PC-9 (cell line): Measurements from ENCODE around the gene OPN3. TPM values are rescaled to one million over a fixed set of nuclear protein-coding genes. Genes with fewer than 3 reads are reported as not detected.

Source experiments
- BruUV-seq: library from RNA; stranded (reverse); fragments of 400-500 nt; replicated peaks from 2 replicates; lab custom pipeline; 2021; lab: Mats Ljungman, UMichigan
- CTCF ChIA-PET: fragments of 300-600 bp; sonication (Branson Sonifier 250); formaldehyde crosslinking; loops from one replicate; lab custom pipeline; 2022; ENCODE audit warnings: antibody characterized with exemption; lab: Charles Lee
- POLR2A ChIA-PET: fragments of 300-600 bp; sonication (Branson Sonifier 250); formaldehyde crosslinking; loops from one replicate; lab custom pipeline; 2022; ENCODE audit warnings: antibody characterized with exemption; ENCODE audit not compliant: unreplicated experiment; lab: Charles Lee
- DNase-seq, 2 experiments: peaks; one replicate each; pipeline versions ENCODE4 v3.0.0 to v3.0.0-alpha.2; 2015 to 2022; ENCODE audit warnings: mixed read lengths in 1 of 2
- H2AFZ ChIP-seq: fragments of 200-600 bp; sonication (generic); 2 replicates; pipeline ENCODE4 v1.8.1; 2017; ENCODE audit warnings: antibody characterized with exemption
- H3F3A ChIP-seq: fragments of 200-600 bp; sonication (generic); 2 replicates; pipeline ENCODE4 v1.8.1; 2017; ENCODE audit warnings: antibody characterized with exemption, mild to moderate bottlenecking, low read depth; ENCODE audit not compliant: insufficient read depth
- H3K27ac ChIP-seq: fragments of 200-600 bp; sonication (generic); 2 replicates; pipeline ENCODE4 v1.6.1; 2016; ENCODE audit warnings: mixed run types
- H3K27me3 ChIP-seq: fragments of 200-600 bp; sonication (generic); 2 replicates; pipeline ENCODE4 v1.6.1; 2016; ENCODE audit warnings: low read depth, mixed run types; ENCODE audit not compliant: insufficient read depth
- H3K36me3 ChIP-seq: fragments of 200-600 bp; sonication (generic); 2 replicates; pipeline ENCODE4 v1.6.1; 2016; ENCODE audit warnings: low read depth, mixed run types
- H3K4me1 ChIP-seq: fragments of 200-600 bp; sonication (generic); replicated peaks from 2 replicates; pipeline ENCODE4 v1.6.1; 2016; ENCODE audit warnings: mixed run types; ENCODE audit not compliant: insufficient read depth
- H3K4me2 ChIP-seq: fragments of 200-600 bp; sonication (generic); 2 replicates; pipeline ENCODE4 v1.6.1; 2017; ENCODE audit warnings: mixed run types
- H3K4me3 ChIP-seq: fragments of 200-600 bp; sonication (generic); 2 replicates; pipeline ENCODE4 v1.6.1; 2016; ENCODE audit warnings: mixed run types
- H3K79me2 ChIP-seq: fragments of 200-600 bp; sonication (generic); 2 replicates; pipeline ENCODE4 v1.6.1; 2017; ENCODE audit warnings: low read depth, mixed run types
- H3K9me2 ChIP-seq: fragments of 200-600 bp; sonication (generic); 2 replicates; pipeline ENCODE4 v1.8.1; 2017; ENCODE audit warnings: mild to moderate bottlenecking; ENCODE audit not compliant: insufficient read depth
- H3K9me3 ChIP-seq: fragments of 200-600 bp; sonication (generic); 2 replicates; pipeline ENCODE4 v1.8.1; 2016; ENCODE audit warnings: low read depth; ENCODE audit not compliant: insufficient read depth
- H4K20me1 ChIP-seq: fragments of 200-600 bp; sonication (generic); 2 replicates; pipeline ENCODE4 v1.8.1; 2017; ENCODE audit not compliant: insufficient read depth
- EZH2 ChIP-seq: fragments of 200-600 bp; sonication (generic); IDR thresholded peaks from 2 replicates; pipeline ENCODE4 v1.8.0; 2017; ENCODE audit warnings: antibody characterized with exemption, low read depth
- intact Hi-C: fragments of 100-400 bp; cut with micrococcal nuclease; formaldehyde crosslinking; loops from one replicate; pipeline ENCODE4 v1.10.0; 2022; ENCODE audit not compliant: unreplicated experiment
- total RNA-seq: library from RNA; stranded (reverse); gene quantifications from 2 replicates; pipeline ENCODE4 v1.2.3, GENCODE V29; 2021
- TF ChIP-seq, protein P1 (sequence below): fragments of 200-600 bp; sonication (generic); conservative IDR thresholded peaks from 2 replicates; pipeline ENCODE4 v1.6.1; 2017; ENCODE audit warnings: mixed run types, antibody characterized with exemption, mild to moderate bottlenecking, moderate library complexity

The OPN3 gene
- total RNA-seq, 1 experiment from 2014 or later: 62.7 TPM

DNA sequence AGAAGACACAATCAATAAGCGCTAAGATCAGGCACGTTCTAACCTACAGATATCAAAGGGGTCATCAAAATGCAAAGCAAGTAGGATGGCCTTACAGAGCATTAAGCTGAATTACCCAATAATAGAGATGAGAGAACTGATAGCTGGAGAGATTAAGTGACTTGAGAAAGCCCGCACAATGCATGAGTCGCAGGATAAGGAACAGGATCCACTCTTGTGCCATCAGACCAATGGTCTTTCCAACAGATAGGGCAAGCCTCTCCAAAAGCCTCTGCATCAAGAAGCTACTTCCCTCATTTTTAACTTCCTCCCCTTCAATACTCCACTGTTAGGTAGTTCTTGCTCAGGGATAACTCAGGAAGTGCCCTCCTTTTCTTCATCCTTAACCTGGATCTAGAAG is 2.6 kb downstream of the OPN3 start:
- peaks cover 46% of the 10 kb centered on the region for H3K4me1 ChIP-seq
- TF ChIP-seq EZH2: no peak
- TF ChIP-seq, protein P1, sequence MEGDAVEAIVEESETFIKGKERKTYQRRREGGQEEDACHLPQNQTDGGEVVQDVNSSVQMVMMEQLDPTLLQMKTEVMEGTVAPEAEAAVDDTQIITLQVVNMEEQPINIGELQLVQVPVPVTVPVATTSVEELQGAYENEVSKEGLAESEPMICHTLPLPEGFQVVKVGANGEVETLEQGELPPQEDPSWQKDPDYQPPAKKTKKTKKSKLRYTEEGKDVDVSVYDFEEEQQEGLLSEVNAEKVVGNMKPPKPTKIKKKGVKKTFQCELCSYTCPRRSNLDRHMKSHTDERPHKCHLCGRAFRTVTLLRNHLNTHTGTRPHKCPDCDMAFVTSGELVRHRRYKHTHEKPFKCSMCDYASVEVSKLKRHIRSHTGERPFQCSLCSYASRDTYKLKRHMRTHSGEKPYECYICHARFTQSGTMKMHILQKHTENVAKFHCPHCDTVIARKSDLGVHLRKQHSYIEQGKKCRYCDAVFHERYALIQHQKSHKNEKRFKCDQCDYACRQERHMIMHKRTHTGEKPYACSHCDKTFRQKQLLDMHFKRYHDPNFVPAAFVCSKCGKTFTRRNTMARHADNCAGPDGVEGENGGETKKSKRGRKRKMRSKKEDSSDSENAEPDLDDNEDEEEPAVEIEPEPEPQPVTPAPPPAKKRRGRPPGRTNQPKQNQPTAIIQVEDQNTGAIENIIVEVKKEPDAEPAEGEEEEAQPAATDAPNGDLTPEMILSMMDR: no peak
- no peaks in the 10 kb centered on the region for H3K9me3 ChIP-seq
- BruUV-seq: no TSS peak
- H3K4me3 ChIP-seq: peak overlapping the region; percentile 78
- peak overlapping the region; percentile 100 for H3K4me2 ChIP-seq
- intact Hi-C loops: loop anchor here (1.0 kb wide), 1 partner anchor 200 kb away; no protein-coding TSS in a partner anchor
- peak in 1 of 2 experiments; percentile 52 for DNase-seq
- CTCF ChIA-PET: interaction anchor here (0.6 kb wide), 1 partner anchor 133 kb away, joined by 3 read pairs; no protein-coding TSS in a partner anchor
- H3K27me3 ChIP-seq: no peaks in the 10 kb centered on the region
- H3K27ac ChIP-seq: peak overlapping the region; percentile 68; the same call in 1 of the 2 replicates
- H4K20me1 ChIP-seq: no peaks in the 10 kb centered on the region
- H3K79me2 ChIP-seq: peaks cover 63% of the 10 kb centered on the region
- no peaks in the 10 kb centered on the region for H3K9me2 ChIP-seq
- peaks cover 35% of the 10 kb centered on the region for H3F3A ChIP-seq
- POLR2A ChIA-PET: interaction anchor here (0.7 kb wide), 1 partner anchor 49 kb away, joined by 3 read pairs; no protein-coding TSS in a partner anchor
- H3K36me3 ChIP-seq: peaks cover 27% of the 10 kb centered on the region
- H2AFZ ChIP-seq: no peak overlapping the region

DNA sequence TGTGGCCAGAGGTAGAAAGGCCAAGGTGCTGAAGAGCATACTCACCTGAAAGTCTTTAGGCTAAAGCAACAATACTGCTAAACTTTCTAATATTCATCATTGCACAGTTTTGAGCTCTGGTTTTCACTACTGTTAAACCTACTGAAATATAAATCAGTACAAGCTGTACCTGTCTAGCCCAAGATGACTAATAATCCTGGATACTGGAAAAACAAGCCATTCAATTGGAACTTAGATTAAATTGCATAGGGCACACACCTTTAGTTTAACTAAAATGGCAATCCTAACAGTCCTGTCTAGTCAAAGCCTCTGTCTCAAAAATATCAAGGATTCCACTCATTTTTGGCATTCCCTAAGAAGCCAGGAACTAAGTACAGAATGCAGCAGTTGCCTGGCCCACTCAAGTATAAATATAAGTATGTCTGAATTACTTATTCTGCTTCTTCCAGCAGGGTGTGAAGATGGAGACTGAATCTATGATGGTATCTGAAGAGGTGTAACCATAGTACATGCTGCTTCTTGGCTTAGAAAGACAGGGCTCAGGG is 3.1 kb downstream of the OPN3 start:
- Histone ChIP-seq H3K27ac (peak overlapping the region; percentile 28; the same call in 1 of the 2 replicates), H3F3A (peaks cover 30% of the 10 kb centered on the region), H3K4me2 (peak overlapping the region; percentile 100), H3K27me3 (no peaks in the 10 kb centered on the region), H3K9me2 (no peaks in the 10 kb centered on the region), H3K4me3 (peak overlapping the region; percentile 78; the same call in 1 of the 2 replicates), H4K20me1 (no peaks in the 10 kb centered on the region), H3K9me3 (no peaks in the 10 kb centered on the region), H3K36me3 (peaks cover 27% of the 10 kb centered on the region), H3K79me2 (peaks cover 63% of the 10 kb centered on the region), H3K4me1 (peaks cover 41% of the 10 kb centered on the region), H2AFZ (no peak overlapping the region)
- intact Hi-C loops: no loop called here
- TF ChIP-seq EZH2: no peak
- TF ChIP-seq, protein P1: no peak
- DNase-seq: peak in 1 of 2 experiments; percentile 49
- POLR2A ChIA-PET: interaction anchor here (0.5 kb wide), 1 partner anchor 55 kb away, joined by 6 read pairs; no protein-coding TSS in a partner anchor
- CTCF ChIA-PET: interaction anchor here (0.6 kb wide), 1 partner anchor 133 kb away, joined by 3 read pairs; no protein-coding TSS in a partner anchor
- no TSS peak for BruUV-seq

DNA sequence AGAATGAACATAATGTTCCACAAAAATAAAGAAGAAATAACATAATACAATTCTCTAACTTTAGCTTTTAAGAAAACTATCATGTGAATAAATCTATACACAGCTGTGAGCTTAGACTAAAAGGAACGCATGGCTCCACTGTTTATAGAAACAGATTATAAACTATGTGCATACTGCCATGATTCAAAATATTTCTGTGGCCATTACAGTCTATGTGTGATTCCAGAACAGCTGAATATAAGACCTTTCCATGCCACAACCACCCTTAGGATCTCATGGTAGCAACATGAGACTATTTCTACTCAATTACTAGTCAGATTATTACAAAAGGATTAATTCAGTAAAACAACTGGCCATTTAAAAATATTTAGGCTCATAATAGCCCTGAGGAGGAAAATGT is 3.9 kb downstream of the OPN3 start:
- H3K79me2 ChIP-seq: peaks cover 67% of the 10 kb centered on the region
- H3F3A ChIP-seq: peaks cover 23% of the 10 kb centered on the region
- peaks cover 33% of the 10 kb centered on the region for H3K4me1 ChIP-seq
- no peak overlapping the region for H3K27ac ChIP-seq
- peak overlapping the region; percentile 78; the same call in 1 of the 2 replicates for H3K4me3 ChIP-seq
- H3K9me2 ChIP-seq: no peaks in the 10 kb centered on the region
- POLR2A ChIA-PET: no interaction called here
- H3K9me3 ChIP-seq: no peaks in the 10 kb centered on the region
- BruUV-seq: no TSS peak
- DNase-seq: no peak
- intact Hi-C loops: no loop called here
- no peak overlapping the region for H2AFZ ChIP-seq
- TF ChIP-seq, protein P1: no peak
- no peak for TF ChIP-seq EZH2
- H3K27me3 ChIP-seq: no peaks in the 10 kb centered on the region
- H3K4me2 ChIP-seq: peak overlapping the region; percentile 100; the same call in 1 of the 2 replicates
- CTCF ChIA-PET: no interaction called here
- no peaks in the 10 kb centered on the region for H4K20me1 ChIP-seq
- H3K36me3 ChIP-seq: peaks cover 29% of the 10 kb centered on the region
